GM12872 (cell line): ENCODE data around the gene CELA2A.
A peak's percentile ranks its signal among the peaks of the same experiment; 100 is the strongest.

Experiments
- TF ChIP-seq, protein P1 (sequence below): IDR thresholded peaks from 3 replicates; pipeline ENCODE4 v1.5.1; 2011; ENCODE audit warnings: low read depth, mild to moderate bottlenecking, low read length, moderate library complexity; ENCODE audit not compliant: insufficient read depth

CELA2A gene

GRCh38 chr1:15426492-15427279, 29.8 kb upstream of the CELA2A start:
- TF ChIP-seq, protein P1, sequence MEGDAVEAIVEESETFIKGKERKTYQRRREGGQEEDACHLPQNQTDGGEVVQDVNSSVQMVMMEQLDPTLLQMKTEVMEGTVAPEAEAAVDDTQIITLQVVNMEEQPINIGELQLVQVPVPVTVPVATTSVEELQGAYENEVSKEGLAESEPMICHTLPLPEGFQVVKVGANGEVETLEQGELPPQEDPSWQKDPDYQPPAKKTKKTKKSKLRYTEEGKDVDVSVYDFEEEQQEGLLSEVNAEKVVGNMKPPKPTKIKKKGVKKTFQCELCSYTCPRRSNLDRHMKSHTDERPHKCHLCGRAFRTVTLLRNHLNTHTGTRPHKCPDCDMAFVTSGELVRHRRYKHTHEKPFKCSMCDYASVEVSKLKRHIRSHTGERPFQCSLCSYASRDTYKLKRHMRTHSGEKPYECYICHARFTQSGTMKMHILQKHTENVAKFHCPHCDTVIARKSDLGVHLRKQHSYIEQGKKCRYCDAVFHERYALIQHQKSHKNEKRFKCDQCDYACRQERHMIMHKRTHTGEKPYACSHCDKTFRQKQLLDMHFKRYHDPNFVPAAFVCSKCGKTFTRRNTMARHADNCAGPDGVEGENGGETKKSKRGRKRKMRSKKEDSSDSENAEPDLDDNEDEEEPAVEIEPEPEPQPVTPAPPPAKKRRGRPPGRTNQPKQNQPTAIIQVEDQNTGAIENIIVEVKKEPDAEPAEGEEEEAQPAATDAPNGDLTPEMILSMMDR, result no peak

GRCh38 chr1:15427280-15427666, 29.3 kb upstream of the CELA2A start:
- TF ChIP-seq, protein P1, result no peak

DNA sequence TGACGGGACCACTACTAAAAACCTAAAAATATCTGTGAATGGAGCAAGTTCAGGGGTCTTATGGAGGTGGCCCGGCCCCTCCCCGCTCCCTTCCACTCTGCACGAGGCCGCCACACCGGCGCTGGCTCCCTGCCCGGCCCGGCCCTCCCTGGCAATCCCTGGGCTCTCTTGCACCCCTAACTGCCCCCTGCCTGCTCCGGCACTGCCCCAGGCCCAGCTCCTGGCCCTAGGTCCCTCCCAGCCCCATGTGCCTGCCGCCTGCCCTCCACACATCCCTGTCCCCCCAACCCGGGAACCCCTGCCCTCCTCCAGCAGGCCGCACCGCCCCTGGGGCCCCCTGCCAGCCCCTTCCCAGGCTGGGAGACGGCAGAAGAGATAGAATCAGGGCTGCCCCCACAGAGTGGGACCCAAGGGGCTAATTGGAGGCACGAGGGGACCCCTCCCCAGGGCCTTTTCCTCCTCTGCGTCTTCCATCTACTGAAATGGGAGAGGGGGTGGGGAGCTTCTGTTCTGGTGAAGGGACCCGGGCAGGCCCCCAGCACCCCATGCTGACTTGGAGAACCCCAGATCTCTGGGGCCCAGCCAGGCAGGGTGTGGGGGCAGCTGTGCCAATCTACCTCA, 27.6 kb upstream of the CELA2A start:
- TF ChIP-seq, protein P1, result no peak

DNA sequence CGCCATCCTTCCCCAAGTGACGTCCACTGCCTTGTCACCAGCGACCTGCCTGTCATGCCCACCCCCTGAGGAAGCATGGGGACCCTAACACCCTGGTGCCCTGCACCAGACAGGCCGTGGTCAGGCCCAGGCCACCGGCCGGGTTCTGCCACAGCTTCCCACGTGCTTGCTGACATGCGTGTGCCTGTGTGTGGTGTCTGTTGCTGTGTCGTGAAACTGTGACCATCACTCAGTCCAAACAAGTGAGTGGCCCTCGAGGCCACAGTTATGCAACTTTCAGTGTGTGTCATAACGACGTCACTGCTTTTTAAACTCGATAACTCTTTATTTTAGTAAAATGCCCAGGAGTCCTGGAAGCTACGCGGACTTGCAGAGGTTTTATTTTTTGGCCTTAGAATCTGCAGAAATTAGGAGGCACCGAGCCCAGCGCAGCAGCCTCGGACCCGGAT, 26.8 kb upstream of the CELA2A start:
- TF ChIP-seq, protein P1, result no peak

- TF ChIP-seq, protein P1, result peak; percentile 99
These were observed 25.6 kb upstream of the CELA2A start for GRCh38 chr1:15430787-15431570.

- TF ChIP-seq, protein P1, result no peak
These were observed 25.0 kb upstream of the CELA2A start for GRCh38 chr1:15431571-15431948.

- TF ChIP-seq, protein P1, result no peak
These were observed 24.2 kb upstream of the CELA2A start for GRCh38 chr1:15432324-15432723.
